SK-N-SH (cell line): ENCODE data around the gene FUT9. TPM values are rescaled to one million over a fixed set of nuclear protein-coding genes. Genes with fewer than 3 reads are reported as not detected.

Source experiments
- CTCF ChIA-PET: fragments of 300-600, 350-600 bp; formaldehyde crosslinking; extraction: SDS; loops from one replicate; lab custom pipeline; 2021; lab: Yijun Ruan, JAX
- POLR2A ChIA-PET: fragments of 350-600 bp; sonication (Branson Sonifier 250); formaldehyde crosslinking; extraction: SDS; loops from one replicate; lab custom pipeline; 2020; ENCODE audit warnings: antibody characterized with exemption, inconsistent platforms; lab: Yijun Ruan, JAX
- DNase-seq: peaks from one replicate; pipeline ENCODE4 v3.0.0; 2012
- H2AFZ ChIP-seq: fragments of 200-600 bp; sonication (generic); 2 replicates; pipeline ENCODE4 v1.8.1; 2016; ENCODE audit warnings: antibody characterized with exemption, mild to moderate bottlenecking, low read depth
- H3F3A ChIP-seq: fragments of 200-600 bp; sonication (generic); replicated peaks from 2 replicates; pipeline ENCODE3; 2016; ENCODE audit warnings: antibody characterized with exemption, mild to moderate bottlenecking; ENCODE audit not compliant: insufficient read depth
- H3K27ac ChIP-seq, 2 experiments: fragments of 200-500 bp in 1 of 2; fragments of 200-600 bp in 1 of 2; sonication (Bioruptor generic) in 1 of 2; sonication (generic), shearing (Covaris generic) in 1 of 2; 2 replicates each; pipeline versions ENCODE4 v1.5.1 to v1.6.1; 2014 to 2016; ENCODE audit warnings: low read depth in 2 of 2, inconsistent platforms in 1 of 2, low read length in 1 of 2, mild to moderate bottlenecking in 1 of 2, mixed read lengths in 1 of 2
- H3K27me3 ChIP-seq: fragments of 200-600 bp; sonication (generic), shearing (Covaris generic); 2 replicates; pipeline ENCODE4 v1.6.1; 2016; ENCODE audit warnings: mixed run types; ENCODE audit not compliant: insufficient read depth
- H3K36me3 ChIP-seq, 2 experiments: fragments of 200-500 bp in 1 of 2; fragments of 200-600 bp in 1 of 2; sonication (Bioruptor generic) in 1 of 2; sonication (generic) in 1 of 2; replicated peaks in 1 of 2; 2 replicates each; pipeline versions ENCODE3 to v1.5.1; 2014 to 2016; ENCODE audit warnings: low read length in 1 of 2, mild to moderate bottlenecking in 1 of 2; ENCODE audit not compliant: insufficient read depth in 2 of 2, control insufficient read depth in 1 of 2
- H3K4me1 ChIP-seq, 2 experiments: fragments of 200-500 bp in 1 of 2; fragments of 200-600 bp in 1 of 2; sonication (Bioruptor generic) in 1 of 2; sonication (generic), shearing (Covaris generic) in 1 of 2; 2 replicates each; pipeline versions ENCODE4 v1.5.1 to v1.6.1; 2014 to 2016; ENCODE audit warnings: low read depth in 1 of 2, low read length in 1 of 2, mixed run types in 1 of 2; ENCODE audit not compliant: insufficient read depth in 2 of 2, control insufficient read depth in 1 of 2
- H3K4me2 ChIP-seq: fragments of 200-600 bp; sonication (generic), shearing (Covaris generic); 2 replicates; pipeline ENCODE4 v1.6.1; 2017; ENCODE audit warnings: mixed run types
- H3K4me3 ChIP-seq, 2 experiments: fragments of 200-500 bp in 1 of 2; fragments of 200-600 bp in 1 of 2; sonication (Bioruptor generic) in 1 of 2; sonication (generic), shearing (Covaris generic) in 1 of 2; 2 replicates each; pipeline versions ENCODE4 v1.5.1 to v1.8.1; 2014 to 2016; ENCODE audit warnings: low read depth in 2 of 2, inconsistent platforms in 1 of 2, low read length in 1 of 2, mild to moderate bottlenecking in 1 of 2, mixed read lengths in 1 of 2, moderate library complexity in 1 of 2
- H3K79me2 ChIP-seq: fragments of 200-600 bp; sonication (generic); 2 replicates; pipeline ENCODE4 v1.8.1; 2017; ENCODE audit warnings: mild to moderate bottlenecking; ENCODE audit not compliant: insufficient read depth
- H3K9ac ChIP-seq: fragments of 200-600 bp; sonication (generic); 2 replicates; pipeline ENCODE4 v1.6.1; 2017; ENCODE audit warnings: mixed run types
- H3K9me2 ChIP-seq: fragments of 200-600 bp; sonication (generic); 2 replicates; pipeline ENCODE4 v1.6.1; 2017; ENCODE audit warnings: mixed run types
- H3K9me3 ChIP-seq: fragments of 200-600 bp; sonication (generic); 2 replicates; pipeline ENCODE4 v1.6.1; 2017; ENCODE audit warnings: mixed run types, mild to moderate bottlenecking, moderate library complexity
- H4K20me1 ChIP-seq: fragments of 200-600 bp; sonication (generic); 2 replicates; pipeline ENCODE4 v1.6.1; 2017; ENCODE audit warnings: mild to moderate bottlenecking, mixed run types; ENCODE audit not compliant: insufficient read depth
- CHD2 ChIP-seq: fragments of 150-350 bp; IDR thresholded peaks from 2 replicates; pipeline ENCODE4 v1.6.1; 2018; ENCODE audit warnings: low read length; ENCODE audit not compliant: partially characterized antibody
- EP300 ChIP-seq, 2 experiments: IDR thresholded peaks; 2 replicates each; pipeline versions ENCODE4 v1.4.0 to v1.6.1; 2012; ENCODE audit warnings: borderline replicate concordance in 1 of 2, low read depth in 1 of 2, low read length in 1 of 2
- FOSL2 ChIP-seq: IDR thresholded peaks from 2 replicates; pipeline ENCODE4 v1.4.0; 2012; ENCODE audit warnings: low read depth, mild to moderate bottlenecking, moderate library complexity, borderline replicate concordance
- FOXJ3 ChIP-seq: sonication (generic); formaldehyde crosslinking; IDR thresholded peaks from 2 replicates; pipeline ENCODE4 v1.5.1; 2020; ENCODE audit warnings: mild to moderate bottlenecking, missing genetic modification reagents
- GATA2 ChIP-seq: sonication (generic); formaldehyde crosslinking; IDR thresholded peaks from 2 replicates; pipeline ENCODE4 v1.5.0; 2020; ENCODE audit warnings: mild to moderate bottlenecking, missing genetic modification reagents
- MEF2A ChIP-seq: IDR thresholded peaks from 2 replicates; pipeline ENCODE4 v1.4.0; 2012; ENCODE audit warnings: low read depth, borderline replicate concordance
- MXI1 ChIP-seq: IDR thresholded peaks from 2 replicates; pipeline ENCODE4 v1.6.1; 2012; ENCODE audit warnings: mild to moderate bottlenecking, low read depth, low read length, improper control_type of control experiment
- NFIC ChIP-seq: IDR thresholded peaks from 2 replicates; pipeline ENCODE4 v1.4.0; 2012; ENCODE audit warnings: borderline replicate concordance
- RCOR1 ChIP-seq: fragments of 150-350 bp; IDR thresholded peaks from 2 replicates; pipeline ENCODE4 v1.6.1; 2017; ENCODE audit warnings: antibody characterized with exemption, low read length
- SIN3A ChIP-seq: IDR thresholded peaks from 2 replicates; pipeline ENCODE4 v1.6.1; 2012; ENCODE audit warnings: low read depth, mild to moderate bottlenecking, low read length, moderate library complexity, borderline replicate concordance
- SMC3 ChIP-seq: IDR thresholded peaks from 2 replicates; pipeline ENCODE4 v1.6.1; 2012; ENCODE audit warnings: low read depth, low read length, improper control_type of control experiment
- TAF1 ChIP-seq: IDR thresholded peaks from 2 replicates; pipeline ENCODE4 v1.6.1; 2012; ENCODE audit warnings: low read depth, mild to moderate bottlenecking, low read length, moderate library complexity, borderline replicate concordance
- TEAD4 ChIP-seq: IDR thresholded peaks from 2 replicates; pipeline ENCODE4 v1.4.0; 2012; ENCODE audit warnings: mild to moderate bottlenecking, borderline replicate concordance; ENCODE audit not compliant: insufficient read depth
- WGBS: methylation state at CpG from one replicate; pipeline ENCODE4 v1.1.6; 2017; ENCODE audit warnings: low lambda C conversion rate; 5-methylcytosine and 5-hydroxymethylcytosine counted together
- polyA plus RNA-seq, 3 experiments: library from polyadenylated mRNA; depleted of rRNA; stranded (reverse); fragments of >200 nt; gene quantifications; 2 replicates each; pipeline ENCODE4 v1.2.3, GENCODE V29; 2012
- TF ChIP-seq, protein P1 (sequence below): fragments of 150-350 bp; IDR thresholded peaks from 2 replicates; pipeline ENCODE4 v1.6.1; 2016; ENCODE audit warnings: mild to moderate bottlenecking, low read depth, low read length
- TF ChIP-seq, protein P2 (sequence below): IDR thresholded peaks from 2 replicates; pipeline ENCODE4 v1.4.0; 2012; ENCODE audit warnings: low read depth, borderline replicate concordance
- TF ChIP-seq, protein P3 (sequence below): IDR thresholded peaks from 2 replicates; pipeline ENCODE4; 2012
- TF ChIP-seq, protein P4 (sequence below): IDR thresholded peaks from 2 replicates; pipeline ENCODE4 v1.4.0; 2012; ENCODE audit warnings: low read depth, borderline replicate concordance
- TF ChIP-seq, protein P5 (sequence below): IDR thresholded peaks from 2 replicates; pipeline ENCODE4 v1.6.1; 2012; ENCODE audit warnings: mild to moderate bottlenecking, low read depth, low read length, moderate library complexity

FUT9 gene
- polyA plus RNA-seq, 1 of the 3 experiments (the other 2 are of a cell fraction): under 0.01 TPM

DNA sequence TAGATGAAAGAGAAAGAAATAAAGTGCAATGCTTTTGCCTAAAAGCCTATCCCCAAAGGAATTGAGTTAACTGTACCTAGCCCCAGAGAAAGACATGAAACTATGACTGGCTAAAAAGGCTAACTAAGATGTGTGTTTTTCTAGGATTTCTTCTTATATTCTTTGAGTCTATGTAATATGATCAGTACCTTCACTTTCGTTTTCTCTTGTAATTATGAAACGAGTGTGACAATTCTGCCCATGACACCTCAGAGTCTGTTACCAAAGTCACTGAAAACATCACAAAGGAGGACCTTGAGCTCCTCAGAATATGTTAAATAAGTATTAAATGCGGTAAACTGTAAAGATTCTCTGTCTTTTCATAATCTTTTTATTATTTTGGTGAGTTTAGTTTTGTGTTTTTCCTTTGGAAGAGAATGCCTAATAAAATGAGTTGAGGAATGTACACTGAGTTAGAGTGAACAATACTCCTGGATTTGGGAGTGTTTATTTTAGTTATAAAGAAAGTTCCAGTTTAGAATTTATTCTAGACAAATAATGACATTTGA lies 141.3 kb downstream of the FUT9 start:
- Histone ChIP-seq H3K9me2 (no peaks in the 10 kb centered on the region), H3K4me3 (no peak overlapping the region; a peak in 1 of 4 replicates), H3K27me3 (no peaks in the 10 kb centered on the region), H3K79me2 (no peaks in the 10 kb centered on the region), H3K36me3 (no peaks in the 10 kb centered on the region), H3K4me1 (peaks cover 5 to 11% of the 10 kb centered on the region in 2 experiments; a peak in 3 of 4 replicates), H4K20me1 (no peaks in the 10 kb centered on the region), H2AFZ (no peak overlapping the region), H3K9ac (no peak overlapping the region), H3K27ac (no peak overlapping the region), H3F3A (no peaks in the 10 kb centered on the region)
- no peak for DNase-seq
- POLR2A ChIA-PET: no interaction called here
- 23% methylated on average over 3 of the region's 3 CpGs for WGBS
- TF ChIP-seq, protein P1, sequence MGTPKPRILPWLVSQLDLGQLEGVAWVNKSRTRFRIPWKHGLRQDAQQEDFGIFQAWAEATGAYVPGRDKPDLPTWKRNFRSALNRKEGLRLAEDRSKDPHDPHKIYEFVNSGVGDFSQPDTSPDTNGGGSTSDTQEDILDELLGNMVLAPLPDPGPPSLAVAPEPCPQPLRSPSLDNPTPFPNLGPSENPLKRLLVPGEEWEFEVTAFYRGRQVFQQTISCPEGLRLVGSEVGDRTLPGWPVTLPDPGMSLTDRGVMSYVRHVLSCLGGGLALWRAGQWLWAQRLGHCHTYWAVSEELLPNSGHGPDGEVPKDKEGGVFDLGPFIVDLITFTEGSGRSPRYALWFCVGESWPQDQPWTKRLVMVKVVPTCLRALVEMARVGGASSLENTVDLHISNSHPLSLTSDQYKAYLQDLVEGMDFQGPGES: no peak
- no peak for TF ChIP-seq SIN3A
- TF ChIP-seq GATA2 (CRISPR knock-in tag): no peak
- TF ChIP-seq, protein P2, sequence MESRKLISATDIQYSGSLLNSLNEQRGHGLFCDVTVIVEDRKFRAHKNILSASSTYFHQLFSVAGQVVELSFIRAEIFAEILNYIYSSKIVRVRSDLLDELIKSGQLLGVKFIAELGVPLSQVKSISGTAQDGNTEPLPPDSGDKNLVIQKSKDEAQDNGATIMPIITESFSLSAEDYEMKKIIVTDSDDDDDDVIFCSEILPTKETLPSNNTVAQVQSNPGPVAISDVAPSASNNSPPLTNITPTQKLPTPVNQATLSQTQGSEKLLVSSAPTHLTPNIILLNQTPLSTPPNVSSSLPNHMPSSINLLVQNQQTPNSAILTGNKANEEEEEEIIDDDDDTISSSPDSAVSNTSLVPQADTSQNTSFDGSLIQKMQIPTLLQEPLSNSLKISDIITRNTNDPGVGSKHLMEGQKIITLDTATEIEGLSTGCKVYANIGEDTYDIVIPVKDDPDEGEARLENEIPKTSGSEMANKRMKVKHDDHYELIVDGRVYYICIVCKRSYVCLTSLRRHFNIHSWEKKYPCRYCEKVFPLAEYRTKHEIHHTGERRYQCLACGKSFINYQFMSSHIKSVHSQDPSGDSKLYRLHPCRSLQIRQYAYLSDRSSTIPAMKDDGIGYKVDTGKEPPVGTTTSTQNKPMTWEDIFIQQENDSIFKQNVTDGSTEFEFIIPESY: no peak
- TF ChIP-seq, protein P3, sequence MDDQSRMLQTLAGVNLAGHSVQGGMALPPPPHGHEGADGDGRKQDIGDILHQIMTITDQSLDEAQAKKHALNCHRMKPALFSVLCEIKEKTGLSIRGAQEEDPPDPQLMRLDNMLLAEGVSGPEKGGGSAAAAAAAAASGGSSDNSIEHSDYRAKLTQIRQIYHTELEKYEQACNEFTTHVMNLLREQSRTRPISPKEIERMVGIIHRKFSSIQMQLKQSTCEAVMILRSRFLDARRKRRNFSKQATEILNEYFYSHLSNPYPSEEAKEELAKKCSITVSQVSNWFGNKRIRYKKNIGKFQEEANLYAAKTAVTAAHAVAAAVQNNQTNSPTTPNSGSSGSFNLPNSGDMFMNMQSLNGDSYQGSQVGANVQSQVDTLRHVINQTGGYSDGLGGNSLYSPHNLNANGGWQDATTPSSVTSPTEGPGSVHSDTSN: no peak
- no peak for TF ChIP-seq SMC3
- TF ChIP-seq RCOR1: no peak
- TF ChIP-seq FOSL2: no peak
- TF ChIP-seq NFIC: no peak
- TF ChIP-seq MXI1: no peak
- TF ChIP-seq TEAD4: no peak
- TF ChIP-seq MEF2A: no peak
- TF ChIP-seq CHD2: no peak
- TF ChIP-seq TAF1: no peak
- no peak for TF ChIP-seq FOXJ3 (CRISPR knock-in tag)
- TF ChIP-seq EP300 (IDR thresholded peaks at IDR 0.05; ENCODE audit: borderline replicate concordance in 1 of 2, low read depth in 1 of 2, low read length in 1 of 2): no peak
- TF ChIP-seq, protein P4, sequence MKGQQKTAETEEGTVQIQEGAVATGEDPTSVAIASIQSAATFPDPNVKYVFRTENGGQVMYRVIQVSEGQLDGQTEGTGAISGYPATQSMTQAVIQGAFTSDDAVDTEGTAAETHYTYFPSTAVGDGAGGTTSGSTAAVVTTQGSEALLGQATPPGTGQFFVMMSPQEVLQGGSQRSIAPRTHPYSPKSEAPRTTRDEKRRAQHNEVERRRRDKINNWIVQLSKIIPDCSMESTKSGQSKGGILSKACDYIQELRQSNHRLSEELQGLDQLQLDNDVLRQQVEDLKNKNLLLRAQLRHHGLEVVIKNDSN: no peak
- TF ChIP-seq, protein P5, sequence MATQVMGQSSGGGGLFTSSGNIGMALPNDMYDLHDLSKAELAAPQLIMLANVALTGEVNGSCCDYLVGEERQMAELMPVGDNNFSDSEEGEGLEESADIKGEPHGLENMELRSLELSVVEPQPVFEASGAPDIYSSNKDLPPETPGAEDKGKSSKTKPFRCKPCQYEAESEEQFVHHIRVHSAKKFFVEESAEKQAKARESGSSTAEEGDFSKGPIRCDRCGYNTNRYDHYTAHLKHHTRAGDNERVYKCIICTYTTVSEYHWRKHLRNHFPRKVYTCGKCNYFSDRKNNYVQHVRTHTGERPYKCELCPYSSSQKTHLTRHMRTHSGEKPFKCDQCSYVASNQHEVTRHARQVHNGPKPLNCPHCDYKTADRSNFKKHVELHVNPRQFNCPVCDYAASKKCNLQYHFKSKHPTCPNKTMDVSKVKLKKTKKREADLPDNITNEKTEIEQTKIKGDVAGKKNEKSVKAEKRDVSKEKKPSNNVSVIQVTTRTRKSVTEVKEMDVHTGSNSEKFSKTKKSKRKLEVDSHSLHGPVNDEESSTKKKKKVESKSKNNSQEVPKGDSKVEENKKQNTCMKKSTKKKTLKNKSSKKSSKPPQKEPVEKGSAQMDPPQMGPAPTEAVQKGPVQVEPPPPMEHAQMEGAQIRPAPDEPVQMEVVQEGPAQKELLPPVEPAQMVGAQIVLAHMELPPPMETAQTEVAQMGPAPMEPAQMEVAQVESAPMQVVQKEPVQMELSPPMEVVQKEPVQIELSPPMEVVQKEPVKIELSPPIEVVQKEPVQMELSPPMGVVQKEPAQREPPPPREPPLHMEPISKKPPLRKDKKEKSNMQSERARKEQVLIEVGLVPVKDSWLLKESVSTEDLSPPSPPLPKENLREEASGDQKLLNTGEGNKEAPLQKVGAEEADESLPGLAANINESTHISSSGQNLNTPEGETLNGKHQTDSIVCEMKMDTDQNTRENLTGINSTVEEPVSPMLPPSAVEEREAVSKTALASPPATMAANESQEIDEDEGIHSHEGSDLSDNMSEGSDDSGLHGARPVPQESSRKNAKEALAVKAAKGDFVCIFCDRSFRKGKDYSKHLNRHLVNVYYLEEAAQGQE: no peak
- TF ChIP-seq, all 33 proteins: peak for 0
- Histone ChIP-seq H3K4me2 (peak overlapping the region; percentile 1; the same call in 1 of the 2 replicates), H3K9me3 (no peaks in the 10 kb centered on the region)
- CTCF ChIA-PET: no interaction called here
